PFSK-1 (cell line): ENCODE results near the gene HFM1.

Experiments used
- FOXP2 ChIP-seq: optimal IDR thresholded peaks from 2 replicates; pipeline ENCODE3; 2011; ENCODE audit warnings: borderline replicate concordance, control low read depth, inconsistent platforms; ENCODE audit not compliant: insufficient read depth; ENCODE audit errors: extremely low read length, extremely low read depth
- POLR2AphosphoS5 ChIP-seq: IDR thresholded peaks from 2 replicates; pipeline ENCODE4 v1.6.1; 2012; ENCODE audit warnings: low read depth, mild to moderate bottlenecking, control low read depth, low read length, moderate library complexity
- SIN3A ChIP-seq: IDR thresholded peaks from 2 replicates; pipeline ENCODE4 v1.6.1; 2012; ENCODE audit warnings: mild to moderate bottlenecking, low read length, moderate library complexity, borderline replicate concordance; ENCODE audit not compliant: insufficient read depth
- TAF1 ChIP-seq: IDR thresholded peaks from 2 replicates; pipeline ENCODE4 v1.6.1; 2012; ENCODE audit warnings: low read length, control low read depth, borderline replicate concordance; ENCODE audit not compliant: insufficient read depth
- TF ChIP-seq, protein P1 (sequence below), 2 experiments: IDR thresholded peaks; 2 replicates each; pipeline versions ENCODE4 v1.6.1 to v1.8.0; 2011 to 2012; ENCODE audit warnings: low read depth in 2 of 2, low read length in 2 of 2, control low read depth in 1 of 2, inconsistent platforms in 1 of 2, mild to moderate bottlenecking in 1 of 2, moderate library complexity in 1 of 2; ENCODE audit not compliant: insufficient read depth in 1 of 2

Gene HFM1

DNA sequence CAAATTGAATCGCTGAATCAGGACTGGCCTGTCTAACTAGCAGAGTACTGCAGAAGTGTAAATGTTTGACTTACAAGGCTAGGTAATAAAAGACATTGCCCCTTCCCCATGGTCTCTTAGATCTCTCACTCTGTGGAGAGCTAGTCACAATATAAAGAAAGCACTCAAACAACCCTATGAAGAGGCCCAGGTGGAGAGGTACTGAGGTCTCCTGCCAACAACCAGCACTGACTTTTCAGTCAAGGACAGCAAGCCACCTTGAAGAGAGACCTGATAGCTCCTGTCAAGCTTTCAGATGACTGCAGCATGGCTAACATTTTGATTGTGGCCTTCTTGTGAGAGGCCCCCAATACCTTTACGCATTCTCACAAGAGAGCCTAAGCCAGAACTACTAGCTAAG, 18.5 kb downstream of the HFM1 start:
- TF ChIP-seq TAF1, result no peak
- no peak for TF ChIP-seq FOXP2
- TF ChIP-seq, protein P1, sequence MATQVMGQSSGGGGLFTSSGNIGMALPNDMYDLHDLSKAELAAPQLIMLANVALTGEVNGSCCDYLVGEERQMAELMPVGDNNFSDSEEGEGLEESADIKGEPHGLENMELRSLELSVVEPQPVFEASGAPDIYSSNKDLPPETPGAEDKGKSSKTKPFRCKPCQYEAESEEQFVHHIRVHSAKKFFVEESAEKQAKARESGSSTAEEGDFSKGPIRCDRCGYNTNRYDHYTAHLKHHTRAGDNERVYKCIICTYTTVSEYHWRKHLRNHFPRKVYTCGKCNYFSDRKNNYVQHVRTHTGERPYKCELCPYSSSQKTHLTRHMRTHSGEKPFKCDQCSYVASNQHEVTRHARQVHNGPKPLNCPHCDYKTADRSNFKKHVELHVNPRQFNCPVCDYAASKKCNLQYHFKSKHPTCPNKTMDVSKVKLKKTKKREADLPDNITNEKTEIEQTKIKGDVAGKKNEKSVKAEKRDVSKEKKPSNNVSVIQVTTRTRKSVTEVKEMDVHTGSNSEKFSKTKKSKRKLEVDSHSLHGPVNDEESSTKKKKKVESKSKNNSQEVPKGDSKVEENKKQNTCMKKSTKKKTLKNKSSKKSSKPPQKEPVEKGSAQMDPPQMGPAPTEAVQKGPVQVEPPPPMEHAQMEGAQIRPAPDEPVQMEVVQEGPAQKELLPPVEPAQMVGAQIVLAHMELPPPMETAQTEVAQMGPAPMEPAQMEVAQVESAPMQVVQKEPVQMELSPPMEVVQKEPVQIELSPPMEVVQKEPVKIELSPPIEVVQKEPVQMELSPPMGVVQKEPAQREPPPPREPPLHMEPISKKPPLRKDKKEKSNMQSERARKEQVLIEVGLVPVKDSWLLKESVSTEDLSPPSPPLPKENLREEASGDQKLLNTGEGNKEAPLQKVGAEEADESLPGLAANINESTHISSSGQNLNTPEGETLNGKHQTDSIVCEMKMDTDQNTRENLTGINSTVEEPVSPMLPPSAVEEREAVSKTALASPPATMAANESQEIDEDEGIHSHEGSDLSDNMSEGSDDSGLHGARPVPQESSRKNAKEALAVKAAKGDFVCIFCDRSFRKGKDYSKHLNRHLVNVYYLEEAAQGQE (IDR thresholded peaks at IDR 0.05; ENCODE audit: insufficient read depth in 1 of 2, low read depth in 2 of 2, low read length in 2 of 2), result no peak
- TF ChIP-seq POLR2AphosphoS5, result no peak

DNA sequence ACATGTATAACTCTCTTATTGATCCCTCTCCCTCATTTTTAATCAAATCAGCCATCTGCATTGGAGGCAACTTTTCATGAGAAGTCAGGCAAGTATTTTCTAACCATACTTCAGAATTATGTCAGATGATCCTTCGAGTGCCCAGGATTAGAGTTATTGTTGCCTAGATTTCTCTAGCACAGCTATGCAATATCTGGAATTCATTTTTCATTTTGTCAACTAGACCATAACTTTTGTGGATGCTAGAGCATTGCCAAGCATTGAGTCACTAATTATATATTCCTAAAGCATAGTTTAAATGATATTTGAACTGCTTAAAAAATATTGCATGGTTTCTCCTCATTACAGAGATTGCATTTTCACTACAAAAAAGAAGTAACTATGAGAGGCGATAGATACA, 21.2 kb downstream of the HFM1 start:
- TF ChIP-seq, protein P1 (IDR thresholded peaks at IDR 0.05; ENCODE audit: insufficient read depth in 1 of 2, low read depth in 2 of 2, low read length in 2 of 2), result no peak
- TF ChIP-seq SIN3A, result no peak
- TF ChIP-seq TAF1, result no peak
- no peak for TF ChIP-seq POLR2AphosphoS5
- no peak for TF ChIP-seq FOXP2

DNA sequence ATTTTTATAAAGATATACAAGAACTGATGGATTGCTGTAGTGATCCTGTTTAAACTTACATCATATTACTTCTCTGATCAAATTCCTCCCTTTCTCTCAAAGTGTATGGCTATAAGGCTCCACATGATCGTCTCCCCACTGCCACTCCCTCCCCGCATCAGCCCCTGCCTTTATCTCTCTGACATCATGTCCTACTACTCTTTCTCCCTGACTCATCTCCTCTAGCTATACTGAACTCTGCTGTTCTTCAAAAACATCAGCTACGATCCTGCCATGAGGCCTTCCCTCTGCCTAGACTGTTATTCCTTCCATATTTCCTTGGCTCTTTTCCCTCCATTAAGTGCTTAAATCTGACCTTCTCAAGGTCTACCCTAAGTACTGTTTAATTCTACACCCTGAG, 22.8 kb downstream of the HFM1 start:
- TF ChIP-seq SIN3A, result no peak
- no peak for TF ChIP-seq FOXP2
- TF ChIP-seq, protein P1 (IDR thresholded peaks at IDR 0.05; ENCODE audit: insufficient read depth in 1 of 2, low read depth in 2 of 2, low read length in 2 of 2), result no peak
- no peak for TF ChIP-seq TAF1
- TF ChIP-seq POLR2AphosphoS5, result no peak

DNA sequence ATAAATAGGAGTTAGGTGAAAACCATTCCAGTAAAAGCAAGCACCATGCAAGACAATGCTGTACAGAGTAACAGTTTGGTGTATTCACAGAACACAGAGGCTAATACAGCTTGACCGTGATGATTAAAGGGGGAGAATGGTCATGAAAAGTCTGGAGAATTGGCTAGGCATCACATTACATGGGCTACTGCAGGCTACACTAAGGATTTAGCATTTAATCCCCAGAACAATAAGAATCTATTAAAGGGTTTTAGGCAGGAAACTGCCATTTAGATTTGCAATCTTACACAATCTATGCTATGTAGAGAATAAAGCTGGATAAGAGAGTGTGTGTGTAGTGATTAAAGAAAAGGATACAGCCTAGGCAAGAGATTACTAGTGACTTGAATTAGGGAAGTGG, 30.6 kb downstream of the HFM1 start:
- TF ChIP-seq, protein P1 (IDR thresholded peaks at IDR 0.05; ENCODE audit: insufficient read depth in 1 of 2, low read depth in 2 of 2, low read length in 2 of 2), result no peak
- no peak for TF ChIP-seq TAF1
- TF ChIP-seq SIN3A, result no peak
- no peak for TF ChIP-seq FOXP2
- TF ChIP-seq POLR2AphosphoS5, result no peak

DNA sequence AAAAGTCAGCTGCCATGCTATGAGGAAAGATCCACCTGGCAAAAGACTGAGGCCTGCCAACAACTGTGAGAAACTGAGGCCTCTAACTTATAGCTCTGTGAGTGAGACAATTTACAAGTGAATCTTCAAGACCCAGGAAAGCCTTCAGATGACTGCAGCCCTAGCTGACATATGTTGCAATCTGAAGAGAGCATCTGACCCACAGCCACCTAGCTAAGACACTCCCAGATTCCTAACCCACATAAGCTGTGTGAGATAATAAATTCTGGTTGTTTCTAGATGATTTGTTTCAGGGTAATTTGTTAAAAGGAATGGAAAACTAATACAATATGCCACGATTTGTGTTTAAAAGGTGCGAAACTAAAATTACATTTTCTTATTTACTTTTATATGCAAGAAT, 55.1 kb downstream of the HFM1 start:
- no peak for TF ChIP-seq TAF1
- TF ChIP-seq POLR2AphosphoS5, result no peak
- TF ChIP-seq, protein P1 (IDR thresholded peaks at IDR 0.05; ENCODE audit: insufficient read depth in 1 of 2, low read depth in 2 of 2, low read length in 2 of 2), result no peak
- no peak for TF ChIP-seq FOXP2
- TF ChIP-seq SIN3A, result no peak
